ENCODE data around the gene POM121. TPM values are rescaled to one million over a fixed set of nuclear protein-coding genes. Genes with fewer than 3 reads are reported as not detected.
"Not testable (repeated sequence)": the region's sequence is repeated elsewhere in the genome, so short reads cannot be mapped to it uniquely, and the experiment has no call there.

The POM121 gene
- total and polyA plus RNA-seq, 2 experiments from 2014 or later = 24.5 to 39.8 TPM

DNA sequence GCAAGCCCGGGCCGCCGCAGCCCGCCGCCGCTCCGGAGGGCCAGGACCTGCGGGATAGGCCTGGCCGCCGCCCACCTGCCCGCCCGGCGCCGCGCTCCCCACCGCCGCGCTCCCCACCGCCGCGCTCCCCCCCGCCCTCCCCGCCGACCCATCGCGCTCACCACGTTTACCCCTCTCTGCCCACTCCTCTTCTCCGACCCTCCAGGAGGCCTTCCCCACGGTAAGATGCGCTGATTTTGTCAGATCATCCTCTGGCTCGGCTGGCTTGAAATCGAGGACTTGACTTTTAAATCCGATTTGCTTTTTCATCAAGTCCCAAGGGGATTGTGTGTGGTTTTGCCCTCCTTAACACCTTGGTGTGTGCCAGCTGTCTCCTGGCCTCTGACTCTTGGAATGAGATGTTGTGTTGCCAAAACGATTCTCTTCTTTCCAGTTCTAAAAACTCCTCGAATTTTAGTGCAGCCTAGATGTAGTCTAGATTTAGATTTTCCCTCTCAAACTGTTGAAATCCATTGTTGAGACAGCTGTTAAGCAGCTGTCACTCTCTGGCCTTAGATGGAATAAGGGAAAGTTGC is 738 bp downstream of the POM121 start (continued):
- TF ChIP-seq REST (IDR thresholded peaks at IDR 0.05; ENCODE audit: unreplicated experiment) (no peak), ZNF114 (CRISPR knock-in tag; IDR thresholded peaks at IDR 0.05) (no peak), EZH2 (IDR thresholded peaks at IDR 0.05; ENCODE audit: low read depth, unreplicated experiment) (no peak), CTCF (conservative IDR thresholded peaks at IDR 0.05; ENCODE audit: low read depth in 2 of 2) (no peak), NANOG (IDR thresholded peaks at IDR 0.05; ENCODE audit: borderline replicate concordance) (no peak)

DNA sequence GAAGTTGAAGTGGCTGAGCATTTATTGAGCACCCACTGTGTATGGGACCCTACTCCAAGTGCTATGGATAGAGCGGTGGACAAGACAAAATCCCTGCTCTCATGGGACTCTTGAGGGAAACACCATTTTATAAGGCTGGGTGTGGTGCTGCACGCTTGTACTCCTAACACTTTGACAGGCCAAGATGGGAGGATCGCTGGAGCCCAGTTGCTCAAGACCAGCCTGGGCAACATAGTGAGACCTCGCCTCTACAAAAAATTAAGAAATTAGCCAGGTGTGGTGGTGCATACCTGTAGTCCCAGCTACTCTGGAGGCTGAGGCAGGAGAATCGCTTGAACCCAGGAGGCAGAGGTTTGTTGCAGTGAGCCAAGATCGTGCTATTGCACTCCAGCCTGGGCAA is 2.9 kb downstream of the POM121 start:
- peaks cover 46% of the 10 kb centered on the region for H3K36me3 ChIP-seq (ENCODE audit: insufficient read depth)

GRCh38 chr7:72928216-72928615 is 3.3 kb downstream of the POM121 start:
- H3K79me2 ChIP-seq (replicated peaks; ENCODE audit: insufficient read depth) = peaks cover 38% of the 10 kb centered on the region

More for the DNA sequence above, 2.9 kb downstream of the POM121 start:
- peaks cover 56% of the 10 kb centered on the region for H3K36me3 Mint-ChIP-seq (ENCODE audit: low read depth)
- DNase-seq (ENCODE audit: low spot score); H3K4me2 ChIP-seq; H3K4me1 Mint-ChIP-seq; H3K4me3 Mint-ChIP-seq; H3K4me3 ChIP-seq; H3K4me1 ChIP-seq (ENCODE audit: insufficient read depth); H3K27me3 ChIP-seq (ENCODE audit: insufficient read depth); ATAC-seq; H3K27ac ChIP-seq (ENCODE audit: low read depth); H2AFZ ChIP-seq; H3K27ac Mint-ChIP-seq; H4K20me1 ChIP-seq (replicated peaks; ENCODE audit: insufficient read depth); H3K9me3 Mint-ChIP-seq; H3K27me3 Mint-ChIP-seq (ENCODE audit: insufficient read depth, low read depth, poor library complexity); H3K9me2 ChIP-seq (ENCODE audit: insufficient read depth): not testable (repeated sequence)
- Histone ChIP-seq H3K79me2 (replicated peaks; ENCODE audit: insufficient read depth) (peaks cover 38% of the 10 kb centered on the region), H3F3A (replicated peaks; ENCODE audit: low read depth) (peaks cover 19% of the 10 kb centered on the region; the same call in 1 of the 2 replicates)

GRCh38 chr7:72942022-72942705 is 17.3 kb downstream of the POM121 start:
- not testable (repeated sequence) for H4K20me1 ChIP-seq (replicated peaks; ENCODE audit: insufficient read depth); H3K27ac Mint-ChIP-seq; H3K4me1 ChIP-seq (ENCODE audit: insufficient read depth); DNase-seq (ENCODE audit: low spot score); H2AFZ ChIP-seq; H3K27me3 Mint-ChIP-seq (ENCODE audit: insufficient read depth, low read depth, poor library complexity); H3K36me3 ChIP-seq (ENCODE audit: insufficient read depth); H3K9me2 ChIP-seq (ENCODE audit: insufficient read depth); H3K4me2 ChIP-seq; H3K4me1 Mint-ChIP-seq; ATAC-seq; H3K9me3 Mint-ChIP-seq; H3K79me2 ChIP-seq (replicated peaks; ENCODE audit: insufficient read depth); H3K27me3 ChIP-seq (ENCODE audit: insufficient read depth); H3K27ac ChIP-seq (ENCODE audit: low read depth); H3F3A ChIP-seq (replicated peaks; ENCODE audit: low read depth); H3K4me3 ChIP-seq; H3K4me3 Mint-ChIP-seq
- peaks cover 27% of the 10 kb centered on the region for H3K36me3 Mint-ChIP-seq (ENCODE audit: low read depth)

More at GRCh38 chr7:72928216-72928615, 3.3 kb downstream of the POM121 start:
- not testable (repeated sequence) for H3K27me3 Mint-ChIP-seq (ENCODE audit: insufficient read depth, low read depth, poor library complexity); H3K27me3 ChIP-seq (ENCODE audit: insufficient read depth); H3K4me3 ChIP-seq; H3K4me2 ChIP-seq; H3K4me1 ChIP-seq (ENCODE audit: insufficient read depth); H3K9me2 ChIP-seq (ENCODE audit: insufficient read depth); H3K27ac Mint-ChIP-seq; ATAC-seq; H3K9me3 Mint-ChIP-seq; H4K20me1 ChIP-seq (replicated peaks; ENCODE audit: insufficient read depth); H2AFZ ChIP-seq; H3K27ac ChIP-seq (ENCODE audit: low read depth); DNase-seq (ENCODE audit: low spot score); H3K4me1 Mint-ChIP-seq; H3K4me3 Mint-ChIP-seq
- H3K36me3 Mint-ChIP-seq (ENCODE audit: low read depth) = peaks cover 56% of the 10 kb centered on the region
- Histone ChIP-seq H3K36me3 (ENCODE audit: insufficient read depth) (peaks cover 46% of the 10 kb centered on the region), H3F3A (replicated peaks; ENCODE audit: low read depth) (peaks cover 19% of the 10 kb centered on the region; the same call in 1 of the 2 replicates)

DNA sequence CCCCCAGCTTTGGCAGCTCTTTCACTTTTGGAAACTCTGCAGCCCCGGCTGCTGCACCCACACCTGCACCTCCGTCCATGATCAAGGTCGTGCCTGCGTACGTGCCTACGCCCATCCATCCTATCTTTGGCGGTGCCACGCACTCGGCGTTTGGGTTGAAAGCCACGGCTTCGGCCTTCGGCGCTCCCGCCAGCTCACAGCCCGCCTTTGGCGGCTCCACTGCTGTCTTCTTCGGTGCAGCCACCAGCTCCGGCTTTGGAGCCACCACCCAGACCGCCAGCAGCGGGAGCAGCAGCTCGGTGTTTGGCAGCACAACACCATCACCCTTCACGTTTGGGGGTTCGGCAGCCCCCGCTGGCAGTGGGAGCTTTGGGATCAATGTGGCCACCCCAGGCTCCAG is 18.1 kb downstream of the POM121 start:
- DNase-seq (ENCODE audit: low spot score); H3K4me2 ChIP-seq; ATAC-seq; H3K4me1 Mint-ChIP-seq; H3K27me3 ChIP-seq (ENCODE audit: insufficient read depth); H3K36me3 ChIP-seq (ENCODE audit: insufficient read depth); H2AFZ ChIP-seq; H3K27ac Mint-ChIP-seq; H3K27ac ChIP-seq (ENCODE audit: low read depth); H3K4me3 Mint-ChIP-seq; H3K4me1 ChIP-seq (ENCODE audit: insufficient read depth); H3K27me3 Mint-ChIP-seq (ENCODE audit: insufficient read depth, low read depth, poor library complexity); H3K79me2 ChIP-seq (replicated peaks; ENCODE audit: insufficient read depth); H3K9me2 ChIP-seq (ENCODE audit: insufficient read depth); H3K9me3 Mint-ChIP-seq; H4K20me1 ChIP-seq (replicated peaks; ENCODE audit: insufficient read depth); H3F3A ChIP-seq (replicated peaks; ENCODE audit: low read depth); H3K4me3 ChIP-seq: not testable (repeated sequence)
- peaks cover 26% of the 10 kb centered on the region for H3K36me3 Mint-ChIP-seq (ENCODE audit: low read depth)
